Lung (tissue), 12 donors: ENCODE measurements around the gene CRAMP1. TPM values are rescaled to one million over a fixed set of nuclear protein-coding genes. Genes with fewer than 3 reads are reported as not detected.
A peak's percentile ranks its signal among the peaks of the same experiment; 100 is the strongest.

Experiments
- ATAC-seq: fragments of 200-7000 bp; cut with Tn5 transposase; one replicate; pipeline ENCODE4 v1.9.1; 2020; ENCODE audit warnings: moderate number of reproducible peaks; ENCODE audit not compliant: insufficient read depth, low FRiP score
- DNase-seq, 3 donors: peaks; one replicate each; pipeline ENCODE4 v3.0.0-alpha.2; 2013 to 2017
- H3K27ac ChIP-seq, 2 donors: one replicate each; pipeline ENCODE4 v1.5.1; 2013; ENCODE audit warnings: mild to moderate bottlenecking in 2 of 2, moderate library complexity in 2 of 2, control low read depth in 1 of 2, inconsistent platforms in 1 of 2, low read depth in 1 of 2, low read length in 1 of 2
- H3K27me3 ChIP-seq, 3 donors: one replicate each; pipeline ENCODE4 v1.5.1; 2013; ENCODE audit warnings: low read length in 2 of 3; ENCODE audit not compliant: control insufficient read depth in 3 of 3, insufficient read depth in 3 of 3
- H3K36me3 ChIP-seq, 4 donors: one replicate each; pipeline ENCODE4 v1.5.1; 2013; ENCODE audit warnings: low read length in 4 of 4, mild to moderate bottlenecking in 1 of 4, moderate library complexity in 1 of 4; ENCODE audit not compliant: control insufficient read depth in 4 of 4, insufficient read depth in 4 of 4
- H3K4me1 ChIP-seq, 5 donors: one replicate each; pipeline ENCODE4 v1.5.1; 2013; ENCODE audit warnings: low read length in 5 of 5, mild to moderate bottlenecking in 2 of 5, moderate library complexity in 1 of 5; ENCODE audit not compliant: control insufficient read depth in 5 of 5, insufficient read depth in 5 of 5
- H3K4me3 ChIP-seq: one replicate; pipeline ENCODE4 v1.5.1; 2013; ENCODE audit warnings: mild to moderate bottlenecking, control low read depth, moderate library complexity
- H3K9ac ChIP-seq, 2 donors: one replicate each; pipeline ENCODE4 v1.5.1; 2013; ENCODE audit warnings: low read length in 2 of 2, control low read depth in 1 of 2; ENCODE audit not compliant: insufficient read depth in 1 of 2
- H3K9me3 ChIP-seq, 4 donors: one replicate each; pipeline ENCODE4 v1.5.1; 2013; ENCODE audit warnings: low read length in 3 of 4, mild to moderate bottlenecking in 1 of 4, moderate library complexity in 1 of 4; ENCODE audit not compliant: control insufficient read depth in 4 of 4, insufficient read depth in 3 of 4
- CTCF ChIP-seq: IDR thresholded peaks from 2 replicates; pipeline ENCODE4 v1.5.1; 2012; ENCODE audit warnings: mild to moderate bottlenecking; ENCODE audit errors: control extremely low read depth, extremely low read depth
- WGBS, 2 donors: extraction: QIAGEN DNeasy Blood & Tissue Kit; methylation state at CpG; one replicate each; pipeline ENCODE4 v1.1.7; 2013; 5-methylcytosine and 5-hydroxymethylcytosine counted together
- polyA plus RNA-seq, 2 donors: library from polyadenylated mRNA; stranded (reverse); fragments of 200-250 nt; gene quantifications; one replicate each; pipeline ENCODE4 v1.2.1, GENCODE V29; 2013
- total RNA-seq, 2 donors: library from RNA; depleted of rRNA in 1 of 2; stranded (reverse); fragments of >200 nt in 1 of 2; gene quantifications; one replicate each; pipeline ENCODE4 v1.2.1, GENCODE V29; 2014 to 2021
- donor health status: control.
- donor health status: control.
- donor health status: Bipolar disorder and iron deficiency.
- donor health status: healthy.
- donor health status: DM: yes; HTN: yes; CAD: no.

The CRAMP1 gene
- total and polyA plus RNA-seq, 4 donors = 6.6 to 20.4 (median 12.5) TPM

DNA sequence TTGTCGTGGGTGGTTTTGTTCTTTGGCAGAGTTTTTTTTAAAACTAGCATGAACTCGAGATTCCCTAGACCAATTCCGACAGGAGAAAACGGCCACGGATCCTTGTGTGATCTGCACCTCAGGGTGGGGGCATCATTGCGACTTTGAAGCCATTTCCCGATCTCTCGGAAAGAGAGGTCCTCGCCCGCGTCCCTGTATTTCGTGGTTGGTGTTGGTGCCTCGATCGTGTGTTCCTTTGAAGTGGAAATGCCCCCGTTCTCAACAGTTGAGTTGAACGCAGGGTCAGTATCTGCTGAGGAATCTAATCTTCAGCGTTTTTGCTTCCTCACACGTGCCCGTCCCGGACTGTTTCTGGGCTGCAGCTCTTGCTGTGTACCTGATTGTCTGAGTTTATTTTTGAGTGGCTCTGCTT is 1.1 kb downstream of the CRAMP1 start:
- peak overlapping the region in 1 of 2 donors; percentile 52 for H3K27ac ChIP-seq

GRCh38 chr16:1613728-1614455 is 1.7 kb downstream of the CRAMP1 start:
- Histone ChIP-seq H3K4me3 (peak overlapping the region; percentile 73), H3K27me3 (no peaks in the 10 kb centered on the region), H3K9me3 (no peaks in the 10 kb centered on the region), H3K9ac (no peak overlapping the region), H3K4me1 (peaks cover 11 to 45% (median 16%) of the 10 kb centered on the region in 5 donors), H3K36me3 (peaks cover 0 to 18% (median 5%) of the 10 kb centered on the region in 4 donors), H3K27ac (peak overlapping the region in 1 of 2 donors; percentile 88)
- 1% methylated on average over 42 to 72 of the region's 72 CpGs for WGBS, 2 donors
- no peak for TF ChIP-seq CTCF
- DNase-seq (peak; percentile 9 to 28 (median 17)), ATAC-seq (no peak)

More for the DNA sequence above, 1.1 kb downstream of the CRAMP1 start:
- Histone ChIP-seq H3K4me3 (peak overlapping the region; percentile 73), H3K9ac (peak overlapping the region in 1 of 2 donors; percentile 53), H3K9me3 (no peaks in the 10 kb centered on the region), H3K4me1 (peaks cover 11 to 45% (median 16%) of the 10 kb centered on the region in 5 donors), H3K36me3 (peaks cover 0 to 14% (median 5%) of the 10 kb centered on the region in 4 donors), H3K27me3 (no peaks in the 10 kb centered on the region)
- no peak for TF ChIP-seq CTCF
- 1 to 2% methylated on average over 20 of the region's 20 CpGs for WGBS, 2 donors
- ATAC-seq = no peak
- DNase-seq = peak in 1 of 3 donors; percentile 5

DNA sequence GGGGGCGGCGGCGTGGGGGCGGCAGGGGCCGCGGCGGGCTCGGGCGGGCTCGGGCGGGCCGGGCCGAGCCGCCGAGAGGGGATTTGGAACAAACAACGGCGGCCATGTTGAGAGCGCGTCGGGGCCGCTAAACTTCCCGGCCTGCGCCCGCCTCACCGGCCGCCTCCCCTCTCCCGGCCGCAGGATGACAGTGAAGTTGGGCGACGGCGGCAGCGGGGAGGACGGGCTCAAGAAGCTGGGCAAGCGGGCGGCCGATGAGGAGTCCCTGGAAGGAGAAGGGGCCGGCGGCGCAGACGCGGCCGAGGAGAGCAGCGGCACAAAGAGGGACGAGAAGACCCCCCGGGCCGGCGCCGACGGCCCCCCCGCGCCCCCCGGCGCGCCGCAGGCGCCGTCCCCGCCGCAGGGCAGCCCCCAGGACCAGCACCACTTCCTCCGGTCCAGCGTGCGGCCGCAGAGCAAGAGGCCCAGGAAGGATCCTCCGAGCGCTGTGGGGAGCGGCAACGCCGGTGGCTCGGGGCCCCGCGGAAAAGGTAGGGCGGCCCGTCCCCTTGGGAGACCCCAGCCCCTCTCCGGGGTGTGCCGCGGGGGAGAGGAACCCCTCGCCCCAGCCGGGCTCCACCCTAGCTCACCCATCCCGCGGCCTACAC is 2.4 kb downstream of the CRAMP1 start:
- peak overlapping the region; percentile 56 to 63 for H3K9ac ChIP-seq
- no peaks in the 10 kb centered on the region for H3K27me3 ChIP-seq
- no peak for ATAC-seq
- peaks cover 11 to 42% (median 16%) of the 10 kb centered on the region in 5 donors for H3K4me1 ChIP-seq
- peak overlapping the region; percentile 74 to 88 for H3K27ac ChIP-seq
- peak overlapping the region; percentile 64 for H3K4me3 ChIP-seq
- peak; percentile 22 to 38 (median 32) for DNase-seq
- H3K36me3 ChIP-seq = peaks cover 0 to 18% (median 7%) of the 10 kb centered on the region in 4 donors
- no peaks in the 10 kb centered on the region for H3K9me3 ChIP-seq
- 2% methylated on average over 55 to 80 of the region's 80 CpGs for WGBS, 2 donors
- no peak for TF ChIP-seq CTCF
